GM12878 (cell line): ENCODE measurements around the gene ENDOG.

Experiments used
- HDAC6 ChIP-seq: fragments of 200-600 bp; sonication (generic); IDR thresholded peaks from one replicate; pipeline ENCODE4 v1.8.0; 2017; ENCODE audit warnings: antibody characterized with exemption; ENCODE audit not compliant: unreplicated experiment
- TF ChIP-seq, protein P1 (sequence below): IDR thresholded peaks from 2 replicates; pipeline ENCODE4 v1.6.1; 2012; ENCODE audit warnings: improper control_type of control experiment, low read depth, low read length; ENCODE audit not compliant: insufficient replicate concordance
- TF ChIP-seq, protein P2 (sequence below): IDR thresholded peaks from 2 replicates; pipeline ENCODE4 v1.6.1; 2011; ENCODE audit warnings: borderline replicate concordance, low read depth, mild to moderate bottlenecking, moderate library complexity, low read length; ENCODE audit not compliant: insufficient read depth, poor library complexity, severe bottlenecking

DNA sequence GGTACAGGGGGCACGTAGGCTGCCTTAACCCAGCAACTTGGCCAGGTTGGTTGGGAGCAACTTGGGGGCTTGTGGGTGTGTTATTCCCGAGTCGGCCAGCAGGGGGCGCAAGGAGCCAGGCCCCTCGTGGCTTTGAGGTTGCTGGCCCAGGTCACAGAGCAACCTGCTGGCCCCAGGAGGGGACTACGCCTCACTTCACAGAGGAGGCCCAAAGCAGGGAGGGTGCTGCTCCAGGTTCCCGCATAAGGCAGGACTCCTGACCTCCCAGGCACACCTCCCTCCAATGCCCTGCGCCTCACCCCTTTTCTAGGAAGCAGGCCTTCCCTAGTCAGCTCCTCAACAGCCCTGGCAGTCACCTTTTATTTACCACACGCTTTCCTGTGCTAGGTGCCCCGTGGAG lies 45.3 kb downstream of the ENDOG start:
- no peak for TF ChIP-seq HDAC6
- TF ChIP-seq, protein P1, sequence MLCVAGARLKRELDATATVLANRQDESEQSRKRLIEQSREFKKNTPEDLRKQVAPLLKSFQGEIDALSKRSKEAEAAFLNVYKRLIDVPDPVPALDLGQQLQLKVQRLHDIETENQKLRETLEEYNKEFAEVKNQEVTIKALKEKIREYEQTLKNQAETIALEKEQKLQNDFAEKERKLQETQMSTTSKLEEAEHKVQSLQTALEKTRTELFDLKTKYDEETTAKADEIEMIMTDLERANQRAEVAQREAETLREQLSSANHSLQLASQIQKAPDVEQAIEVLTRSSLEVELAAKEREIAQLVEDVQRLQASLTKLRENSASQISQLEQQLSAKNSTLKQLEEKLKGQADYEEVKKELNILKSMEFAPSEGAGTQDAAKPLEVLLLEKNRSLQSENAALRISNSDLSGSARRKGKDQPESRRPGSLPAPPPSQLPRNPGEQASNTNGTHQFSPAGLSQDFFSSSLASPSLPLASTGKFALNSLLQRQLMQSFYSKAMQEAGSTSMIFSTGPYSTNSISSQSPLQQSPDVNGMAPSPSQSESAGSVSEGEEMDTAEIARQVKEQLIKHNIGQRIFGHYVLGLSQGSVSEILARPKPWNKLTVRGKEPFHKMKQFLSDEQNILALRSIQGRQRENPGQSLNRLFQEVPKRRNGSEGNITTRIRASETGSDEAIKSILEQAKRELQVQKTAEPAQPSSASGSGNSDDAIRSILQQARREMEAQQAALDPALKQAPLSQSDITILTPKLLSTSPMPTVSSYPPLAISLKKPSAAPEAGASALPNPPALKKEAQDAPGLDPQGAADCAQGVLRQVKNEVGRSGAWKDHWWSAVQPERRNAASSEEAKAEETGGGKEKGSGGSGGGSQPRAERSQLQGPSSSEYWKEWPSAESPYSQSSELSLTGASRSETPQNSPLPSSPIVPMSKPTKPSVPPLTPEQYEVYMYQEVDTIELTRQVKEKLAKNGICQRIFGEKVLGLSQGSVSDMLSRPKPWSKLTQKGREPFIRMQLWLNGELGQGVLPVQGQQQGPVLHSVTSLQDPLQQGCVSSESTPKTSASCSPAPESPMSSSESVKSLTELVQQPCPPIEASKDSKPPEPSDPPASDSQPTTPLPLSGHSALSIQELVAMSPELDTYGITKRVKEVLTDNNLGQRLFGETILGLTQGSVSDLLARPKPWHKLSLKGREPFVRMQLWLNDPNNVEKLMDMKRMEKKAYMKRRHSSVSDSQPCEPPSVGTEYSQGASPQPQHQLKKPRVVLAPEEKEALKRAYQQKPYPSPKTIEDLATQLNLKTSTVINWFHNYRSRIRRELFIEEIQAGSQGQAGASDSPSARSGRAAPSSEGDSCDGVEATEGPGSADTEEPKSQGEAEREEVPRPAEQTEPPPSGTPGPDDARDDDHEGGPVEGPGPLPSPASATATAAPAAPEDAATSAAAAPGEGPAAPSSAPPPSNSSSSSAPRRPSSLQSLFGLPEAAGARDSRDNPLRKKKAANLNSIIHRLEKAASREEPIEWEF, result no peak
- TF ChIP-seq, protein P2, sequence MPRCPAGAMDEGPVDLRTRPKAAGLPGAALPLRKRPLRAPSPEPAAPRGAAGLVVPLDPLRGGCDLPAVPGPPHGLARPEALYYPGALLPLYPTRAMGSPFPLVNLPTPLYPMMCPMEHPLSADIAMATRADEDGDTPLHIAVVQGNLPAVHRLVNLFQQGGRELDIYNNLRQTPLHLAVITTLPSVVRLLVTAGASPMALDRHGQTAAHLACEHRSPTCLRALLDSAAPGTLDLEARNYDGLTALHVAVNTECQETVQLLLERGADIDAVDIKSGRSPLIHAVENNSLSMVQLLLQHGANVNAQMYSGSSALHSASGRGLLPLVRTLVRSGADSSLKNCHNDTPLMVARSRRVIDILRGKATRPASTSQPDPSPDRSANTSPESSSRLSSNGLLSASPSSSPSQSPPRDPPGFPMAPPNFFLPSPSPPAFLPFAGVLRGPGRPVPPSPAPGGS, result no peak
